Activated T-helper 9 cell treated with anti-CD3 and anti-CD28 coated beads, Interleukin-2, amount 50 U/mL, for 16 hours (primary cell): Measurements from ENCODE around the gene KDM8.

Source experiments
- DNase-seq: peaks from one replicate; pipeline ENCODE4 v3.0.0-alpha.2; 2020; ENCODE audit warnings: low read depth

KDM8 gene

GRCh38 chr16:27269300-27270150 is 66.2 kb downstream of the KDM8 start:
- DNase-seq: no peak

- DNase-seq: no peak
Measured at GRCh38 chr16:27270349-27270748, 67.0 kb downstream of the KDM8 start.
